Astrocyte (in vitro differentiated cells and primary cell): ENCODE results near the gene C16orf86. TPM values are rescaled to one million over a fixed set of nuclear protein-coding genes. Genes with fewer than 3 reads are reported as not detected.

Source experiments
- DNase-seq: peaks from one replicate; pipeline ENCODE4 v3.0.0-alpha.2; 2010; ENCODE audit warnings: low read depth
- FAIRE-seq: peaks from 2 replicates; lab custom pipeline; 2011; peaks lifted over from hg19 to GRCh38; lab: Jason Lieb, UNC
- H2AFZ ChIP-seq: 2 replicates; pipeline ENCODE4 v1.6.0; 2012; ENCODE audit warnings: low read depth, low read length, inconsistent platforms
- H3K27ac ChIP-seq: 2 replicates; pipeline ENCODE4 v1.5.1; 2011; ENCODE audit warnings: low read depth, low read length, inconsistent platforms
- H3K27me3 ChIP-seq: 2 replicates; pipeline ENCODE4 v1.6.0; 2011; ENCODE audit warnings: low read length, inconsistent platforms; ENCODE audit not compliant: insufficient read depth
- H3K36me3 ChIP-seq: 2 replicates; pipeline ENCODE4 v1.5.1; 2011; ENCODE audit warnings: low read length, inconsistent platforms; ENCODE audit not compliant: insufficient read depth
- H3K4me1 ChIP-seq: 2 replicates; pipeline ENCODE4 v1.5.1; 2011; ENCODE audit warnings: low read length, inconsistent platforms; ENCODE audit not compliant: insufficient read depth
- H3K4me2 ChIP-seq: 2 replicates; pipeline ENCODE4 v1.6.0; 2012; ENCODE audit warnings: low read length, inconsistent platforms
- H3K4me3 ChIP-seq: 2 replicates; pipeline ENCODE4 v1.5.1; 2011; ENCODE audit warnings: low read depth, mild to moderate bottlenecking, low read length, inconsistent platforms; ENCODE audit not compliant: insufficient read depth
- H3K79me2 ChIP-seq: 2 replicates; pipeline ENCODE4 v1.6.0; 2012; ENCODE audit warnings: mild to moderate bottlenecking, low read length, inconsistent platforms; ENCODE audit not compliant: insufficient read depth
- H3K9ac ChIP-seq: 2 replicates; pipeline ENCODE4 v1.6.0; 2012; ENCODE audit warnings: mild to moderate bottlenecking, low read length, inconsistent platforms
- H3K9me3 ChIP-seq: 2 replicates; pipeline ENCODE4 v1.5.1; 2012; ENCODE audit warnings: low read depth, mild to moderate bottlenecking, low read length, inconsistent platforms; ENCODE audit not compliant: insufficient read depth
- H4K20me1 ChIP-seq: 2 replicates; pipeline ENCODE4 v1.6.0; 2012; ENCODE audit warnings: low read length, inconsistent platforms; ENCODE audit not compliant: insufficient read depth
- H3K27ac Mint-ChIP-seq: one replicate; pipeline ENCODE4 v1.8.0; 2021; ENCODE audit warnings: mild to moderate bottlenecking, mixed read lengths; ENCODE audit not compliant: unreplicated experiment
- H3K27me3 Mint-ChIP-seq: one replicate; pipeline ENCODE4 v1.8.0; 2021; ENCODE audit warnings: low read depth, mixed read lengths; ENCODE audit not compliant: unreplicated experiment
- H3K36me3 Mint-ChIP-seq: one replicate; pipeline ENCODE4 v1.8.0; 2021; ENCODE audit warnings: low read depth, mixed read lengths; ENCODE audit not compliant: unreplicated experiment
- H3K4me1 Mint-ChIP-seq: one replicate; pipeline ENCODE4 v1.8.0; 2021; ENCODE audit warnings: low read depth, mixed read lengths; ENCODE audit not compliant: unreplicated experiment
- H3K4me3 Mint-ChIP-seq: one replicate; pipeline ENCODE4 v1.8.0; 2021; ENCODE audit warnings: mild to moderate bottlenecking, moderate library complexity, mixed read lengths; ENCODE audit not compliant: unreplicated experiment
- H3K9me3 Mint-ChIP-seq: one replicate; pipeline ENCODE4 v1.8.0; 2021; ENCODE audit warnings: mild to moderate bottlenecking, mixed read lengths; ENCODE audit not compliant: unreplicated experiment
- EZH2 ChIP-seq: IDR thresholded peaks from 2 replicates; pipeline ENCODE4 v1.6.1; 2012; ENCODE audit warnings: mild to moderate bottlenecking, low read length, inconsistent platforms; ENCODE audit not compliant: insufficient read depth
- total RNA-seq: library from RNA; stranded (reverse); gene quantifications from 2 replicates; pipeline ENCODE4 v1.2.1, GENCODE V29; 2021
- TF ChIP-seq, protein P1 (sequence below): IDR thresholded peaks from 2 replicates; pipeline ENCODE4 v1.5.1; 2011; ENCODE audit warnings: low read depth, mild to moderate bottlenecking, inconsistent platforms, low read length, moderate library complexity; ENCODE audit not compliant: insufficient read depth

C16orf86 gene
- total RNA-seq, 1 donor from 2014 or later, result 0.32 TPM

DNA sequence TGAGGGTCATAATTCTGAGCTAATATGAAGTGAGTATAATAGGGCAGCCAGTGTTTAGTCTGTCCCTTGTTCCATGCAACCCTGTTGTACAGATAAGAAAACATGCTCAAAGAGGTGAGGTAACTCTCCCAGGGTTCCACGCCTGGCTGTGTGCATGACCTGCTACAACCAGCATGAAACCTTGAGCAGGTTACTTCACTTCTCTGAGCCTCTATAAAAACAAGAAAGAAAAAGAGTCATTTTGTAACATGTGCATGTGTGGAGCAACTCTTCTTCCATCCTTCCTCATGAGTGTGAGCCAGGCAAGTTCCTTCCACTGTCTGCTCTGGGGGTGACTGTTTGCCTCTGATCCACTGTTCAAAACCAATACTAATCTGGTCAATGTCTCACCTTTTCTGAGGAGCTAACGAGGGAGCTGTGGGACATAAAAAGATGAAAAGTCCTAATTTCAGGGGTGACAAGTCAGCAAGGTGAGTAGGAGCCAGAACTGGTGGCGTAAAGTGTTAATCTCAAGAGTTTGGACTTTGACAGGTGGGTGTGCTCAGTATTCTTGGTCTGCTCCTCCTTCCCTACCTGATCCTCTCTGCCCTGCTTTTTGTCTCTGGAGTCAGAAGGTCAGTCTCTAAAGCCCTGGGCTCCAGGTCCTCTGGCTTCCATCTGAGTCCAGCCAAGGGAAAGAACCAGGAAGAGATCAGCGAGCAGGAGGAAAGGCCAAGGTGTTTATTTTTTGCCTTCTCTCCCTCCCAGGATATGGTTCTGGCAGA is 31.0 kb downstream of the C16orf86 start:
- Mint-ChIP-seq H3K36me3 (peaks cover 11% of the 10 kb centered on the region), H3K27ac (no peak overlapping the region), H3K4me3 (no peak overlapping the region), H3K27me3 (no peaks in the 10 kb centered on the region), H3K9me3 (no peaks in the 10 kb centered on the region), H3K4me1 (no peaks in the 10 kb centered on the region)
- Histone ChIP-seq H3K36me3 (no peaks in the 10 kb centered on the region), H3K27me3 (no peaks in the 10 kb centered on the region), H3K4me1 (no peaks in the 10 kb centered on the region), H4K20me1 (peaks cover 46% of the 10 kb centered on the region), H3K4me2 (no peak overlapping the region), H3K79me2 (peaks cover 35% of the 10 kb centered on the region), H2AFZ (no peak overlapping the region), H3K9ac (no peak overlapping the region), H3K9me3 (no peaks in the 10 kb centered on the region), H3K27ac (no peak overlapping the region), H3K4me3 (no peak overlapping the region)
- no peak for FAIRE-seq
- no peak for TF ChIP-seq EZH2
- TF ChIP-seq, protein P1, sequence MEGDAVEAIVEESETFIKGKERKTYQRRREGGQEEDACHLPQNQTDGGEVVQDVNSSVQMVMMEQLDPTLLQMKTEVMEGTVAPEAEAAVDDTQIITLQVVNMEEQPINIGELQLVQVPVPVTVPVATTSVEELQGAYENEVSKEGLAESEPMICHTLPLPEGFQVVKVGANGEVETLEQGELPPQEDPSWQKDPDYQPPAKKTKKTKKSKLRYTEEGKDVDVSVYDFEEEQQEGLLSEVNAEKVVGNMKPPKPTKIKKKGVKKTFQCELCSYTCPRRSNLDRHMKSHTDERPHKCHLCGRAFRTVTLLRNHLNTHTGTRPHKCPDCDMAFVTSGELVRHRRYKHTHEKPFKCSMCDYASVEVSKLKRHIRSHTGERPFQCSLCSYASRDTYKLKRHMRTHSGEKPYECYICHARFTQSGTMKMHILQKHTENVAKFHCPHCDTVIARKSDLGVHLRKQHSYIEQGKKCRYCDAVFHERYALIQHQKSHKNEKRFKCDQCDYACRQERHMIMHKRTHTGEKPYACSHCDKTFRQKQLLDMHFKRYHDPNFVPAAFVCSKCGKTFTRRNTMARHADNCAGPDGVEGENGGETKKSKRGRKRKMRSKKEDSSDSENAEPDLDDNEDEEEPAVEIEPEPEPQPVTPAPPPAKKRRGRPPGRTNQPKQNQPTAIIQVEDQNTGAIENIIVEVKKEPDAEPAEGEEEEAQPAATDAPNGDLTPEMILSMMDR, result no peak
- no peak for DNase-seq

DNA sequence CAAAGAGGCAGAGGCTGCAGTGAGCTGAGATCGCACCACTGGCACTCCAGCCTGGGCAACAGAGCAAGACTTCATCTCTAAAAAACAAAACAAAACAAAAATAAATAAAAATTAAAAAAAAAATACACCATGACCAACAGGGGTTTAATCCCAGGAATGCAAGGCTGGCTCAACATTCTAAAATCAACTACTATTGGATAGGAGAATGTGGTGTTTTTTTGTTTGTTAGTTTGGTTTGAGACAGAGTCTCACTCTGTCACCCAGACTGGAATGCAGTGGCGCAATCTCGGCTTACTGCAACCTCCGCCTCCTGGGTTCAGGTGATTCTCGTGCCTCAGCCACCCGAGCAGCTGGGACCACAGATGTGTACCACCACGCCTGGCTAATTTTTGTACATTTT is 32.7 kb downstream of the C16orf86 start:
- no peaks in the 10 kb centered on the region for H3K4me1 ChIP-seq
- H2AFZ ChIP-seq, result no peak overlapping the region
- FAIRE-seq (no peak), DNase-seq (no peak)
- H3K4me2 ChIP-seq, result no peak overlapping the region
- H3K9ac ChIP-seq, result no peak overlapping the region
- Mint-ChIP-seq H3K4me3 (no peak overlapping the region), H3K36me3 (peaks cover 11% of the 10 kb centered on the region), H3K4me1 (no peaks in the 10 kb centered on the region), H3K9me3 (no peaks in the 10 kb centered on the region), H3K27ac (no peak overlapping the region), H3K27me3 (no peaks in the 10 kb centered on the region)
- H3K27me3 ChIP-seq, result no peaks in the 10 kb centered on the region
- peaks cover 41% of the 10 kb centered on the region for H3K79me2 ChIP-seq
- no peak overlapping the region for H3K27ac ChIP-seq
- H4K20me1 ChIP-seq, result peaks cover 49% of the 10 kb centered on the region
- TF ChIP-seq, protein P1, result no peak
- TF ChIP-seq EZH2, result no peak
- no peaks in the 10 kb centered on the region for H3K36me3 ChIP-seq
- H3K4me3 ChIP-seq, result no peak overlapping the region
- no peaks in the 10 kb centered on the region for H3K9me3 ChIP-seq

DNA sequence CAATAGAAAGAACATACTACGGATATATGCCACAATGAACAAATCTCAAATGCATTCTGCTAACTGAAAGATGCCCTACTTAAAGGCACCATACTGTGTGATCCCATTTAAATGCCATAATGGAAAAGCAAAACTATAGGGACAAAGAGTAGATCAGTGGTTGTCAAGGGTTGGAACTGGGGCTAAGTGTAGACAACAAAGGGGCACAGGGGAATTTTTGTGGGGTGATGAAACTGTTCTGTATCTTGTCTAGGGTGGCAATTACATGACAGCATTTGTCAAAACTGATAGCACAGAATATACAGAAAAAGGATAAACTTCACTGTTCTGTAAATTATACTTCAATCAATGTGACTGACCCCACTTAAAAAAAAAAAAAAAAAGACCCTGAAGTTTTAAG is 34.8 kb downstream of the C16orf86 start:
- no peak overlapping the region for H3K4me2 ChIP-seq
- no peaks in the 10 kb centered on the region for H3K27me3 ChIP-seq
- H4K20me1 ChIP-seq, result peaks cover 59% of the 10 kb centered on the region
- FAIRE-seq (no peak), DNase-seq (no peak)
- no peaks in the 10 kb centered on the region for H3K36me3 ChIP-seq
- H2AFZ ChIP-seq, result no peak overlapping the region
- Mint-ChIP-seq H3K27ac (no peak overlapping the region), H3K4me1 (no peaks in the 10 kb centered on the region), H3K36me3 (peaks cover 11% of the 10 kb centered on the region), H3K9me3 (no peaks in the 10 kb centered on the region), H3K4me3 (no peak overlapping the region), H3K27me3 (no peaks in the 10 kb centered on the region)
- H3K9me3 ChIP-seq, result no peaks in the 10 kb centered on the region
- no peak for TF ChIP-seq EZH2
- TF ChIP-seq, protein P1, result no peak
- H3K4me3 ChIP-seq, result no peak overlapping the region
- H3K27ac ChIP-seq, result no peak overlapping the region
- no peak overlapping the region for H3K9ac ChIP-seq
- no peaks in the 10 kb centered on the region for H3K4me1 ChIP-seq
- H3K79me2 ChIP-seq, result peaks cover 52% of the 10 kb centered on the region
